Endothelial cell of umbilical vein (primary cell): ENCODE measurements around the gene RAB8A. TPM values are rescaled to one million over a fixed set of nuclear protein-coding genes. Genes with fewer than 3 reads are reported as not detected.

Source experiments
- BruUV-seq: library from RNA; stranded (reverse); fragments of 400-500 nt; replicated peaks from 2 replicates; lab custom pipeline; 2021; lab: Mats Ljungman, UMichigan
- CTCF ChIA-PET: fragments of 300-600, 350-600 bp; sonication (Branson Sonifier 250); formaldehyde crosslinking; loops from one replicate; lab custom pipeline; 2021; ENCODE audit warnings: antibody characterized with exemption, inconsistent platforms; lab: Charles Lee
- POLR2A ChIA-PET: fragments of 300-600, 350-600 bp; sonication (Branson Sonifier 250); formaldehyde crosslinking; loops from one replicate; lab custom pipeline; 2021; ENCODE audit warnings: antibody characterized with exemption, inconsistent platforms; lab: Charles Lee
- DNase-seq: peaks from one replicate; pipeline ENCODE4 v3.0.0-alpha.2; 2011; ENCODE audit warnings: low read depth, low spot score
- FAIRE-seq: peaks from 2 replicates; lab custom pipeline; 2011; peaks lifted over from hg19 to GRCh38; lab: Jason Lieb, UNC
- H2AFZ ChIP-seq: 2 replicates; pipeline ENCODE4 v1.6.0; 2012; ENCODE audit warnings: low read depth, low read length, control low read depth, inconsistent platforms
- H3K27ac ChIP-seq: 2 replicates; pipeline ENCODE4 v1.5.1; 2011; ENCODE audit warnings: low read depth, mild to moderate bottlenecking, control low read depth, low read length, moderate library complexity; ENCODE audit not compliant: insufficient read depth
- H3K27me3 ChIP-seq, 2 experiments: 2 replicates each; pipeline versions ENCODE4 v1.6.0 to v1.6.1; 2011; ENCODE audit warnings: low read length in 2 of 2, mixed read lengths in 1 of 2; ENCODE audit not compliant: control insufficient read depth in 2 of 2, insufficient read depth in 2 of 2
- H3K36me3 ChIP-seq, 2 experiments: 2 replicates in 1 of 2; 3 replicates in 1 of 2; pipeline ENCODE4 v1.5.1; 2011; ENCODE audit warnings: low read length in 2 of 2, mild to moderate bottlenecking in 1 of 2, moderate library complexity in 1 of 2; ENCODE audit not compliant: control insufficient read depth in 2 of 2, insufficient read depth in 2 of 2; ENCODE audit errors: extremely low read depth in 1 of 2
- H3K4me1 ChIP-seq: 3 replicates; pipeline ENCODE4 v1.5.1; 2011; ENCODE audit warnings: mild to moderate bottlenecking, low read length; ENCODE audit not compliant: control insufficient read depth, insufficient read depth; ENCODE audit errors: extremely low read depth
- H3K4me2 ChIP-seq: 2 replicates; pipeline ENCODE4 v1.6.1; 2011; ENCODE audit warnings: low read length, control low read depth, mixed read lengths; ENCODE audit not compliant: insufficient read depth
- H3K4me3 ChIP-seq, 3 experiments: fragments of 200-600 bp in 1 of 3; sonication (generic), shearing (Covaris generic) in 1 of 3; replicated peaks in 1 of 3; 2 replicates each; pipeline ENCODE4 v1.5.1; 2011 to 2016; ENCODE audit warnings: control low read depth in 3 of 3, low read length in 3 of 3, mild to moderate bottlenecking in 2 of 3, inconsistent platforms in 1 of 3, low read depth in 1 of 3, moderate library complexity in 1 of 3; ENCODE audit not compliant: insufficient read depth in 1 of 3
- H3K79me2 ChIP-seq: 2 replicates; pipeline ENCODE4 v1.6.0; 2012; ENCODE audit warnings: low read length, inconsistent platforms; ENCODE audit not compliant: control insufficient read depth, insufficient read depth
- H3K9ac ChIP-seq: replicated peaks from 2 replicates; pipeline ENCODE3; 2011; ENCODE audit warnings: low read length, control low read depth; ENCODE audit not compliant: insufficient read depth; ENCODE audit errors: extremely low read depth
- H3K9me1 ChIP-seq: replicated peaks from 3 replicates; pipeline ENCODE4 v1.6.0; 2011; ENCODE audit warnings: mild to moderate bottlenecking, low read length; ENCODE audit not compliant: control insufficient read depth, insufficient read depth; ENCODE audit errors: extremely low read depth
- H3K9me3 ChIP-seq: replicated peaks from 2 replicates; pipeline ENCODE4 v1.5.1; 2012; ENCODE audit warnings: low read length, inconsistent platforms; ENCODE audit not compliant: control insufficient read depth, insufficient read depth
- H4K20me1 ChIP-seq: replicated peaks from 2 replicates; pipeline ENCODE3; 2011; ENCODE audit warnings: mild to moderate bottlenecking, low read length; ENCODE audit not compliant: control insufficient read depth, insufficient read depth; ENCODE audit errors: extremely low read depth
- CTCF ChIP-seq, 2 donors: IDR thresholded peaks; 1 replicate in 1 of 2; 2 replicates in 1 of 2; pipeline ENCODE4 v1.5.1; 2011; ENCODE audit warnings: low read length in 2 of 2, mild to moderate bottlenecking in 2 of 2, moderate library complexity in 2 of 2, control low read depth in 1 of 2, inconsistent platforms in 1 of 2, low read depth in 1 of 2; ENCODE audit not compliant: insufficient read depth in 1 of 2; ENCODE audit errors: extremely low read depth in 1 of 2
- EZH2 ChIP-seq: IDR thresholded peaks from 2 replicates; pipeline ENCODE4 v1.6.1; 2012; ENCODE audit warnings: borderline replicate concordance, low read depth, mild to moderate bottlenecking, moderate library complexity, low read length, inconsistent platforms; ENCODE audit not compliant: severe bottlenecking
- FOS ChIP-seq: IDR thresholded peaks from 2 replicates; pipeline ENCODE4 v1.6.1; 2011; ENCODE audit warnings: mild to moderate bottlenecking, low read length, moderate library complexity, borderline replicate concordance; ENCODE audit not compliant: insufficient read depth
- GATA2 ChIP-seq: IDR thresholded peaks from 2 replicates; pipeline ENCODE4 v1.7.0; 2011; ENCODE audit warnings: low read depth, mild to moderate bottlenecking, moderate library complexity, mixed read lengths, low read length; ENCODE audit not compliant: insufficient read length, insufficient read depth
- JUN ChIP-seq: IDR thresholded peaks from 2 replicates; pipeline ENCODE4 v1.6.1; 2011; ENCODE audit warnings: borderline replicate concordance, low read depth; ENCODE audit not compliant: insufficient read length, insufficient read depth
- MAX ChIP-seq: IDR thresholded peaks from 2 replicates; pipeline ENCODE4 v1.6.1; 2011; ENCODE audit not compliant: insufficient read depth, insufficient read length
- MYC ChIP-seq: IDR thresholded peaks from one replicate; pipeline ENCODE4 v1.6.1; 2011; ENCODE audit warnings: mild to moderate bottlenecking, low read depth, low read length
- POLR2A ChIP-seq: IDR thresholded peaks from 2 replicates; pipeline ENCODE4 v1.6.1; 2012; ENCODE audit warnings: low read depth, mild to moderate bottlenecking, control low read depth, low read length
- POLR2AphosphoS5 ChIP-seq: IDR thresholded peaks from 2 replicates; pipeline ENCODE4 v1.6.1; 2012; ENCODE audit warnings: low read depth, mild to moderate bottlenecking, control low read depth, low read length, moderate library complexity; ENCODE audit not compliant: insufficient read depth
- dilution Hi-C: fragments of 300-500 bp; cut with MboI; formaldehyde crosslinking; loops from one replicate; pipeline ENCODE4 v1.15.0; 2019; ENCODE audit warnings: low sequenced_read_pairs; ENCODE audit not compliant: extremely low pct_ligation_motif_present
- intact Hi-C: fragments of 100-400 bp; cut with micrococcal nuclease; formaldehyde crosslinking; loops from one replicate; pipeline ENCODE4 v1.10.0; 2022
- polyA plus RNA-seq, 4 experiments: library from polyadenylated mRNA; depleted of rRNA in 3 of 4; stranded (reverse) in 3 of 4; unstranded in 1 of 4; fragments of >200 nt; gene quantifications; 2 replicates each; pipeline versions ENCODE4 v1.2.1 to v1.2.3, GENCODE V29; 2011 to 2012; ENCODE audit warnings: missing spikeins in 1 of 4
- total RNA-seq: library from RNA; stranded (reverse); gene quantifications from 2 replicates; pipeline ENCODE4 v1.2.3, GENCODE V29; 2021

RAB8A gene
- total and polyA plus RNA-seq, 2 donors (not counting 3 experiments of a cell fraction or from before 2014, with no cell fraction given) = 81.5 to 107 TPM

GRCh38 chr19:16077984-16078758 lies 33.5 kb upstream of the RAB8A start:
- Histone ChIP-seq H4K20me1 (no peaks in the 10 kb centered on the region), H3K36me3 (peaks cover 7 to 21% of the 10 kb centered on the region in 2 experiments), H3K27ac (peak overlapping the region; percentile 100), H3K4me2 (peak overlapping the region; percentile 95), H2AFZ (no peak overlapping the region), H3K4me3 (peak overlapping the region; percentile 66 to 96 (median 95)), H3K79me2 (peaks cover 67% of the 10 kb centered on the region), H3K9me1 (no peaks in the 10 kb centered on the region), H3K4me1 (peaks cover 31% of the 10 kb centered on the region), H3K9ac (peak overlapping the region; percentile 99), H3K27me3 (no peaks in the 10 kb centered on the region), H3K9me3 (no peaks in the 10 kb centered on the region)
- ChIA-PET POLR2A (interaction anchor here (0.6 to 4.6 kb wide), 7 partner anchors 8 to 261 kb away, joined by 3 to 24 read pairs (median 7); no protein-coding TSS in a partner anchor), CTCF (interaction anchor here (0.6 to 5.2 kb wide), 6 partner anchors 12 to 37 kb away, joined by 3 to 40 read pairs (median 4); no protein-coding TSS in a partner anchor)
- TF ChIP-seq POLR2A (peak; percentile 3), JUN (no peak), CTCF (IDR thresholded peaks at IDR 0.05; ENCODE audit: extremely low read depth in 1 of 2, insufficient read depth in 1 of 2, low read depth in 1 of 2, low read length in 2 of 2) (no peak), MAX (no peak), GATA2 (no peak), EZH2 (no peak), MYC (no peak), FOS (no peak), POLR2AphosphoS5 (peak; percentile 18)
- intact Hi-C loops (loop anchor here (1.0 to 10.0 kb wide), 4 partner anchors 8 to 827 kb away; partner anchors contain the start of gene KLF2), dilution Hi-C loops (no loop called here)
- TSS peak; percentile 78 for BruUV-seq
- DNase-seq (peak; percentile 40), FAIRE-seq (peak; percentile 67)
